GM23338 (cell line): ENCODE data around the gene SYNDIG1. TPM values are rescaled to one million over a fixed set of nuclear protein-coding genes. Genes with fewer than 3 reads are reported as not detected.

Source experiments
- ATAC-seq: fragments of 200-7000 bp; cut with Tn5 transposase; 3 replicates; pipeline ENCODE4 v1.9.1; 2020
- DNase-seq: peaks from one replicate; pipeline ENCODE4 v3.0.0-alpha.2; 2015; ENCODE audit warnings: low spot score
- H2AFZ ChIP-seq: fragments of 200-600 bp; sonication (generic); 2 replicates; pipeline ENCODE4 v1.8.0; 2016; ENCODE audit warnings: antibody characterized with exemption, mild to moderate bottlenecking, moderate library complexity
- H3F3A ChIP-seq: fragments of 200-600 bp; sonication (generic); replicated peaks from 2 replicates; pipeline ENCODE4 v1.8.0; 2017; ENCODE audit warnings: antibody characterized with exemption, mixed run types, low read depth
- H3K27ac ChIP-seq: fragments of 200-600 bp; sonication (generic); 2 replicates; pipeline ENCODE4 v1.6.1; 2016; ENCODE audit warnings: low read depth
- H3K27me3 ChIP-seq: fragments of 200-600 bp; sonication (generic); 2 replicates; pipeline ENCODE4 v1.8.0; 2016; ENCODE audit warnings: mild to moderate bottlenecking, mixed run types, moderate library complexity; ENCODE audit not compliant: insufficient read depth
- H3K36me3 ChIP-seq: fragments of 200-600 bp; sonication (generic); 2 replicates; pipeline ENCODE4 v1.8.0; 2016; ENCODE audit warnings: mild to moderate bottlenecking; ENCODE audit not compliant: insufficient read depth
- H3K4me1 ChIP-seq: fragments of 200-600 bp; sonication (generic); 2 replicates; pipeline ENCODE4 v1.8.0; 2016; ENCODE audit warnings: mild to moderate bottlenecking, moderate library complexity; ENCODE audit not compliant: insufficient read depth
- H3K4me2 ChIP-seq: fragments of 200-600 bp; sonication (generic); 2 replicates; pipeline ENCODE4 v1.7.1; 2017; ENCODE audit warnings: mixed run types
- H3K4me3 ChIP-seq: fragments of 200-600 bp; sonication (generic); 2 replicates; pipeline ENCODE4 v1.6.1; 2016; ENCODE audit warnings: mixed run types
- H3K79me2 ChIP-seq: fragments of 200-600 bp; sonication (generic); replicated peaks from 2 replicates; pipeline ENCODE4 v1.8.0; 2017; ENCODE audit warnings: mild to moderate bottlenecking; ENCODE audit not compliant: insufficient read depth
- H3K9me2 ChIP-seq: fragments of 200-600 bp; sonication (generic); 2 replicates; pipeline ENCODE4 v1.8.0; 2017; ENCODE audit not compliant: insufficient read depth
- H4K20me1 ChIP-seq: fragments of 200-600 bp; sonication (generic); replicated peaks from 2 replicates; pipeline ENCODE4 v1.8.0; 2017; ENCODE audit warnings: mild to moderate bottlenecking; ENCODE audit not compliant: insufficient read depth
- H3K27ac Mint-ChIP-seq: 2 replicates; pipeline ENCODE4 v1.8.0; 2020; ENCODE audit warnings: inconsistent platforms, mild to moderate bottlenecking, moderate library complexity, mixed read lengths
- H3K27me3 Mint-ChIP-seq: 3 replicates; pipeline ENCODE4 v1.8.0; 2022; ENCODE audit warnings: low read depth, mild to moderate bottlenecking, moderate library complexity, mixed read lengths, inconsistent platforms; ENCODE audit not compliant: insufficient read depth, poor library complexity
- H3K36me3 Mint-ChIP-seq: 3 replicates; pipeline ENCODE4 v1.8.0; 2021; ENCODE audit warnings: low read depth, mild to moderate bottlenecking, inconsistent platforms, moderate library complexity, mixed read lengths
- H3K4me1 Mint-ChIP-seq: 3 replicates; pipeline ENCODE4 v1.8.0; 2020; ENCODE audit warnings: mild to moderate bottlenecking, inconsistent platforms, mixed read lengths
- H3K4me3 Mint-ChIP-seq: 3 replicates; pipeline ENCODE4 v1.8.0; 2021; ENCODE audit warnings: moderate library complexity, mild to moderate bottlenecking, inconsistent platforms, mixed read lengths
- H3K9me3 Mint-ChIP-seq: 3 replicates; pipeline ENCODE4 v1.8.0; 2020; ENCODE audit warnings: moderate library complexity, mild to moderate bottlenecking, inconsistent platforms, mixed read lengths
- CREB1 ChIP-seq: fragments of 250-450 bp; sonication (Bioruptor Pico); IDR thresholded peaks from 2 replicates; pipeline ENCODE4 v1.5.0; 2020; ENCODE audit warnings: low read depth, mild to moderate bottlenecking, moderate library complexity
- EZH2 ChIP-seq: fragments of 200-600 bp; sonication (generic); IDR thresholded peaks from one replicate; pipeline ENCODE4 v1.8.0; 2017; ENCODE audit warnings: antibody characterized with exemption, mild to moderate bottlenecking, low read depth; ENCODE audit not compliant: unreplicated experiment
- EZH2phosphoT487 ChIP-seq: fragments of 200-600 bp; sonication (generic); IDR thresholded peaks from one replicate; pipeline ENCODE4 v1.8.1; 2018; ENCODE audit warnings: antibody characterized with exemption; ENCODE audit not compliant: unreplicated experiment
- JUNB ChIP-seq: IDR thresholded peaks from one replicate; pipeline ENCODE4 v1.6.1; 2016; ENCODE audit warnings: antibody characterized with exemption; ENCODE audit not compliant: unreplicated experiment
- NANOG ChIP-seq: IDR thresholded peaks from 2 replicates; pipeline ENCODE4 v1.6.1; 2016; ENCODE audit warnings: antibody characterized with exemption, borderline replicate concordance
- POLR2AphosphoS5 ChIP-seq: IDR thresholded peaks from 2 replicates; pipeline ENCODE4 v1.6.1; 2016; ENCODE audit warnings: antibody characterized with exemption, low read depth
- STAT1 ChIP-seq: IDR thresholded peaks from one replicate; pipeline ENCODE4 v1.6.1; 2016; ENCODE audit warnings: antibody characterized with exemption; ENCODE audit not compliant: unreplicated experiment
- ZNF114 ChIP-seq: fragments of 250-450 bp; sonication (Bioruptor Pico); IDR thresholded peaks from 2 replicates; pipeline ENCODE4 v1.5.0; 2020; ENCODE audit warnings: mild to moderate bottlenecking, moderate library complexity
- ZNF331 ChIP-seq: fragments of 250-450 bp; sonication (Bioruptor Pico); IDR thresholded peaks from 2 replicates; pipeline ENCODE4 v1.5.0; 2020; ENCODE audit warnings: low read depth, mild to moderate bottlenecking, moderate library complexity
- polyA plus RNA-seq: library from polyadenylated mRNA; unstranded; fragments of >200 nt; fragmentation: Nextera tagmentation; extraction: Ambion mirVana; gene quantifications from 2 replicates; pipeline ENCODE4 v1.2.1, GENCODE V29; 2016
- total RNA-seq: library from RNA; depleted of rRNA; stranded (reverse); fragments of >200 nt; shearing (Covaris generic); gene quantifications from 2 replicates; pipeline ENCODE4 v1.2.3, GENCODE V29; 2014
- TF ChIP-seq, protein P1 (sequence below): fragments of 250-450 bp; sonication (Bioruptor Pico); IDR thresholded peaks from 2 replicates; pipeline ENCODE4 v1.5.0; 2020; ENCODE audit warnings: mild to moderate bottlenecking, moderate library complexity
- TF ChIP-seq, protein P2 (sequence below): IDR thresholded peaks from one replicate; pipeline ENCODE4 v1.6.1; 2018; ENCODE audit warnings: antibody characterized with exemption; ENCODE audit not compliant: unreplicated experiment
- TF ChIP-seq, protein P3 (sequence below): IDR thresholded peaks from 2 replicates; pipeline ENCODE4 v1.6.1; 2016; ENCODE audit warnings: antibody characterized with exemption
- TF ChIP-seq, protein P4 (sequence below), 2 experiments: fragments of 200-600 bp in 1 of 2; sonication (generic) in 1 of 2; conservative IDR thresholded peaks; 2 replicates each; pipeline versions ENCODE4 v1.5.1 to v1.6.1; 2016 to 2017; ENCODE audit warnings: antibody characterized with exemption in 2 of 2, low read depth in 2 of 2, mild to moderate bottlenecking in 2 of 2, moderate library complexity in 1 of 2

SYNDIG1 gene
- total and polyA plus RNA-seq, 2 experiments from 2014 or later, result 2.8 to 4.8 TPM

DNA sequence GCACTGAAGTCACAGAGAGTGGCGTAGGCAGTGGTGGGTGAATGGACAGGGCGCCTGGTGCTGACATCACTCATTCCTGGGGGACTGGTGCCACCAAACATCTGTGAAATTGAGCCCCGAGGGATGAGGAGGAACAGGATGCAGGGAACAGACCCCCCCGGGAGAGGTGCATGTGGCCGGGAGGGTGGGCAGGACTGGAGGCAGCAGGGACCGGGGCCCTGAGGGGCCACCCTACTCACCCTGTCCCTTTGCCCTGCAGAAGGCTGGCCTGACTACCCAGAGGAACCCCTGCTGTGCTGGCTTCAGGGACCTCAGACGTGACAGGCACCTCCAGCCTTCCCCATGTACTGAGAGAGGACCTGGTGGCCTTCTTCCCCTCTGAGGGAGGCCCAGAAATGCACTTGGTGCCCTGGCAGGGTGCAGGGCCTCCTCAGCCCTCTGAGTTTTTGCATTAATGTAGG lies 25.1 kb downstream of the SYNDIG1 start (continued):
- no peak for TF ChIP-seq STAT1
- TF ChIP-seq ZNF114 (CRISPR knock-in tag), result no peak
- TF ChIP-seq CREB1 (CRISPR knock-in tag), result no peak
- TF ChIP-seq, protein P1, sequence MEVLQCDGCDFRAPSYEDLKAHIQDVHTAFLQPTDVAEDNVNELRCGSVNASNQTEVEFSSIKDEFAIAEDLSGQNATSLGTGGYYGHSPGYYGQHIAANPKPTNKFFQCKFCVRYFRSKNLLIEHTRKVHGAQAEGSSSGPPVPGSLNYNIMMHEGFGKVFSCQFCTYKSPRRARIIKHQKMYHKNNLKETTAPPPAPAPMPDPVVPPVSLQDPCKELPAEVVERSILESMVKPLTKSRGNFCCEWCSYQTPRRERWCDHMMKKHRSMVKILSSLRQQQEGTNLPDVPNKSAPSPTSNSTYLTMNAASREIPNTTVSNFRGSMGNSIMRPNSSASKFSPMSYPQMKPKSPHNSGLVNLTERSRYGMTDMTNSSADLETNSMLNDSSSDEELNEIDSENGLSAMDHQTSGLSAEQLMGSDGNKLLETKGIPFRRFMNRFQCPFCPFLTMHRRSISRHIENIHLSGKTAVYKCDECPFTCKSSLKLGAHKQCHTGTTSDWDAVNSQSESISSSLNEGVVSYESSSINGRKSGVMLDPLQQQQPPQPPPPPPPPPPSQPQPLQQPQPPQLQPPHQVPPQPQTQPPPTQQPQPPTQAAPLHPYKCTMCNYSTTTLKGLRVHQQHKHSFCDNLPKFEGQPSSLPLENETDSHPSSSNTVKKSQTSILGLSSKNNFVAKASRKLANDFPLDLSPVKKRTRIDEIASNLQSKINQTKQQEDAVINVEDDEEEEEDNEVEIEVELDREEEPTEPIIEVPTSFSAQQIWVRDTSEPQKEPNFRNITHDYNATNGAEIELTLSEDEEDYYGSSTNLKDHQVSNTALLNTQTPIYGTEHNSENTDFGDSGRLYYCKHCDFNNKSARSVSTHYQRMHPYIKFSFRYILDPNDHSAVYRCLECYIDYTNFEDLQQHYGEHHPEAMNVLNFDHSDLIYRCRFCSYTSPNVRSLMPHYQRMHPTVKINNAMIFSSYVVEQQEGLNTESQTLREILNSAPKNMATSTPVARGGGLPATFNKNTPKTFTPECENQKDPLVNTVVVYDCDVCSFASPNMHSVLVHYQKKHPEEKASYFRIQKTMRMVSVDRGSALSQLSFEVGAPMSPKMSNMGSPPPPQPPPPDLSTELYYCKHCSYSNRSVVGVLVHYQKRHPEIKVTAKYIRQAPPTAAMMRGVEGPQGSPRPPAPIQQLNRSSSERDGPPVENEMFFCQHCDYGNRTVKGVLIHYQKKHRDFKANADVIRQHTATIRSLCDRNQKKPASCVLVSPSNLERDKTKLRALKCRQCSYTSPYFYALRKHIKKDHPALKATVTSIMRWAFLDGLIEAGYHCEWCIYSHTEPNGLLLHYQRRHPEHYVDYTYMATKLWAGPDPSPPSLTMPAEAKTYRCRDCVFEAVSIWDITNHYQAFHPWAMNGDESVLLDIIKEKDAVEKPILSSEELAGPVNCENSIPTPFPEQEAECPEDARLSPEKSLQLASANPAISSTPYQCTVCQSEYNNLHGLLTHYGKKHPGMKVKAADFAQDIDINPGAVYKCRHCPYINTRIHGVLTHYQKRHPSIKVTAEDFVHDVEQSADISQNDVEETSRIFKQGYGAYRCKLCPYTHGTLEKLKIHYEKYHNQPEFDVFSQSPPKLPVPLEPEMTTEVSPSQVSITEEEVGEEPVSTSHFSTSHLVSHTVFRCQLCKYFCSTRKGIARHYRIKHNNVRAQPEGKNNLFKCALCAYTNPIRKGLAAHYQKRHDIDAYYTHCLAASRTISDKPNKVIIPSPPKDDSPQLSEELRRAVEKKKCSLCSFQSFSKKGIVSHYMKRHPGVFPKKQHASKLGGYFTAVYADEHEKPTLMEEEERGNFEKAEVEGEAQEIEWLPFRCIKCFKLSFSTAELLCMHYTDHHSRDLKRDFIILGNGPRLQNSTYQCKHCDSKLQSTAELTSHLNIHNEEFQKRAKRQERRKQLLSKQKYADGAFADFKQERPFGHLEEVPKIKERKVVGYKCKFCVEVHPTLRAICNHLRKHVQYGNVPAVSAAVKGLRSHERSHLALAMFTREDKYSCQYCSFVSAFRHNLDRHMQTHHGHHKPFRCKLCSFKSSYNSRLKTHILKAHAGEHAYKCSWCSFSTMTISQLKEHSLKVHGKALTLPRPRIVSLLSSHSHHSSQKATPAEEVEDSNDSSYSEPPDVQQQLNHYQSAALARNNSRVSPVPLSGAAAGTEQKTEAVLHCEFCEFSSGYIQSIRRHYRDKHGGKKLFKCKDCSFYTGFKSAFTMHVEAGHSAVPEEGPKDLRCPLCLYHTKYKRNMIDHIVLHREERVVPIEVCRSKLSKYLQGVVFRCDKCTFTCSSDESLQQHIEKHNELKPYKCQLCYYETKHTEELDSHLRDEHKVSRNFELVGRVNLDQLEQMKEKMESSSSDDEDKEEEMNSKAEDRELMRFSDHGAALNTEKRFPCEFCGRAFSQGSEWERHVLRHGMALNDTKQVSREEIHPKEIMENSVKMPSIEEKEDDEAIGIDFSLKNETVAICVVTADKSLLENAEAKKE (CRISPR knock-in tag), result no peak

DNA sequence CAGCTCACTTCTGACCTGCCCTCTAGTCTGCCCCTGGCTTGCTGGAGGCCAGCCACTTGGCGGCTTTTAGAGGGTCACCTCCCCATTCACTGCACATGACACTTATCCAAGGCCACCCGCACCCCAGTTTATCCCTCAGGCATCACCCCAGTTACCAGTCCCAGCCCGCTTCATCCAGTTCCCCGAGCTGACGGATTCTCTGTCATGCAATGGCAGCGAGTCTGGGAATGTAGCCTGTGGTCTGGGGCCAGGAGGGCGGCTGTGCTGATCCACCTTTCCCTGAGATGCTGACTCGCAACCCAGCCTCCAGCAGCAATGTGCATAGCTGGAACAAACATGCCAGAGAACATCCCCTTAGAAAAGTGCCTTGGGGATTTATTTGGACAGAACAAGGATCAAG lies 25.8 kb downstream of the SYNDIG1 start:
- Histone ChIP-seq H4K20me1 (no peaks in the 10 kb centered on the region), H3K4me2 (no peak overlapping the region), H3K36me3 (no peaks in the 10 kb centered on the region), H3F3A (no peaks in the 10 kb centered on the region), H3K27ac (no peak overlapping the region), H3K27me3 (no peaks in the 10 kb centered on the region), H3K4me1 (peaks cover 11% of the 10 kb centered on the region), H3K9me2 (no peaks in the 10 kb centered on the region), H2AFZ (no peak overlapping the region), H3K4me3 (no peak overlapping the region), H3K79me2 (no peaks in the 10 kb centered on the region)
- no peak for DNase-seq
- Mint-ChIP-seq H3K9me3 (no peaks in the 10 kb centered on the region; the same call in 2 of the 3 replicates), H3K36me3 (no peaks in the 10 kb centered on the region; the same call in 2 of the 3 replicates), H3K4me3 (no peak overlapping the region), H3K4me1 (peaks cover 33% of the 10 kb centered on the region), H3K27me3 (peaks cover 13% of the 10 kb centered on the region), H3K27ac (no peak overlapping the region)
- no peak for TF ChIP-seq JUNB
- TF ChIP-seq EZH2, result no peak
- no peak for TF ChIP-seq EZH2phosphoT487
- TF ChIP-seq, protein P2, sequence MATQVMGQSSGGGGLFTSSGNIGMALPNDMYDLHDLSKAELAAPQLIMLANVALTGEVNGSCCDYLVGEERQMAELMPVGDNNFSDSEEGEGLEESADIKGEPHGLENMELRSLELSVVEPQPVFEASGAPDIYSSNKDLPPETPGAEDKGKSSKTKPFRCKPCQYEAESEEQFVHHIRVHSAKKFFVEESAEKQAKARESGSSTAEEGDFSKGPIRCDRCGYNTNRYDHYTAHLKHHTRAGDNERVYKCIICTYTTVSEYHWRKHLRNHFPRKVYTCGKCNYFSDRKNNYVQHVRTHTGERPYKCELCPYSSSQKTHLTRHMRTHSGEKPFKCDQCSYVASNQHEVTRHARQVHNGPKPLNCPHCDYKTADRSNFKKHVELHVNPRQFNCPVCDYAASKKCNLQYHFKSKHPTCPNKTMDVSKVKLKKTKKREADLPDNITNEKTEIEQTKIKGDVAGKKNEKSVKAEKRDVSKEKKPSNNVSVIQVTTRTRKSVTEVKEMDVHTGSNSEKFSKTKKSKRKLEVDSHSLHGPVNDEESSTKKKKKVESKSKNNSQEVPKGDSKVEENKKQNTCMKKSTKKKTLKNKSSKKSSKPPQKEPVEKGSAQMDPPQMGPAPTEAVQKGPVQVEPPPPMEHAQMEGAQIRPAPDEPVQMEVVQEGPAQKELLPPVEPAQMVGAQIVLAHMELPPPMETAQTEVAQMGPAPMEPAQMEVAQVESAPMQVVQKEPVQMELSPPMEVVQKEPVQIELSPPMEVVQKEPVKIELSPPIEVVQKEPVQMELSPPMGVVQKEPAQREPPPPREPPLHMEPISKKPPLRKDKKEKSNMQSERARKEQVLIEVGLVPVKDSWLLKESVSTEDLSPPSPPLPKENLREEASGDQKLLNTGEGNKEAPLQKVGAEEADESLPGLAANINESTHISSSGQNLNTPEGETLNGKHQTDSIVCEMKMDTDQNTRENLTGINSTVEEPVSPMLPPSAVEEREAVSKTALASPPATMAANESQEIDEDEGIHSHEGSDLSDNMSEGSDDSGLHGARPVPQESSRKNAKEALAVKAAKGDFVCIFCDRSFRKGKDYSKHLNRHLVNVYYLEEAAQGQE, result no peak
- no peak for TF ChIP-seq CREB1 (CRISPR knock-in tag)
- no peak for TF ChIP-seq ZNF331 (CRISPR knock-in tag)
- TF ChIP-seq, protein P3, sequence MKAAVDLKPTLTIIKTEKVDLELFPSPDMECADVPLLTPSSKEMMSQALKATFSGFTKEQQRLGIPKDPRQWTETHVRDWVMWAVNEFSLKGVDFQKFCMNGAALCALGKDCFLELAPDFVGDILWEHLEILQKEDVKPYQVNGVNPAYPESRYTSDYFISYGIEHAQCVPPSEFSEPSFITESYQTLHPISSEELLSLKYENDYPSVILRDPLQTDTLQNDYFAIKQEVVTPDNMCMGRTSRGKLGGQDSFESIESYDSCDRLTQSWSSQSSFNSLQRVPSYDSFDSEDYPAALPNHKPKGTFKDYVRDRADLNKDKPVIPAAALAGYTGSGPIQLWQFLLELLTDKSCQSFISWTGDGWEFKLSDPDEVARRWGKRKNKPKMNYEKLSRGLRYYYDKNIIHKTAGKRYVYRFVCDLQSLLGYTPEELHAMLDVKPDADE, result no peak
- TF ChIP-seq NANOG, result no peak
- no peak for TF ChIP-seq STAT1
- TF ChIP-seq, protein P4, sequence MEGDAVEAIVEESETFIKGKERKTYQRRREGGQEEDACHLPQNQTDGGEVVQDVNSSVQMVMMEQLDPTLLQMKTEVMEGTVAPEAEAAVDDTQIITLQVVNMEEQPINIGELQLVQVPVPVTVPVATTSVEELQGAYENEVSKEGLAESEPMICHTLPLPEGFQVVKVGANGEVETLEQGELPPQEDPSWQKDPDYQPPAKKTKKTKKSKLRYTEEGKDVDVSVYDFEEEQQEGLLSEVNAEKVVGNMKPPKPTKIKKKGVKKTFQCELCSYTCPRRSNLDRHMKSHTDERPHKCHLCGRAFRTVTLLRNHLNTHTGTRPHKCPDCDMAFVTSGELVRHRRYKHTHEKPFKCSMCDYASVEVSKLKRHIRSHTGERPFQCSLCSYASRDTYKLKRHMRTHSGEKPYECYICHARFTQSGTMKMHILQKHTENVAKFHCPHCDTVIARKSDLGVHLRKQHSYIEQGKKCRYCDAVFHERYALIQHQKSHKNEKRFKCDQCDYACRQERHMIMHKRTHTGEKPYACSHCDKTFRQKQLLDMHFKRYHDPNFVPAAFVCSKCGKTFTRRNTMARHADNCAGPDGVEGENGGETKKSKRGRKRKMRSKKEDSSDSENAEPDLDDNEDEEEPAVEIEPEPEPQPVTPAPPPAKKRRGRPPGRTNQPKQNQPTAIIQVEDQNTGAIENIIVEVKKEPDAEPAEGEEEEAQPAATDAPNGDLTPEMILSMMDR (conservative IDR thresholded peaks at IDR 0.05; ENCODE audit: low read depth in 2 of 2), result no peak
- no peak for TF ChIP-seq POLR2AphosphoS5
- no peak for ATAC-seq
